Osteoblast (primary cell): ENCODE results near the gene ZFYVE16. TPM values are rescaled to one million over a fixed set of nuclear protein-coding genes. Genes with fewer than 3 reads are reported as not detected.
A peak's percentile ranks its signal among the peaks of the same experiment; 100 is the strongest.

ENCODE experiments used
- DNase-seq: peaks from one replicate; pipeline ENCODE4 v3.0.0; 2011; ENCODE audit warnings: low spot score, mixed read lengths; ENCODE audit not compliant: insufficient read length; ENCODE audit errors: missing footprints
- H2AFZ ChIP-seq: 2 replicates; pipeline ENCODE4 v1.6.0; 2011; ENCODE audit warnings: mild to moderate bottlenecking, low read length
- H3K27ac ChIP-seq: 2 replicates; pipeline ENCODE4 v1.5.1; 2011; ENCODE audit warnings: mild to moderate bottlenecking, low read depth, low read length, moderate library complexity
- H3K27me3 ChIP-seq: 2 replicates; pipeline ENCODE4 v1.6.0; 2012; ENCODE audit warnings: mild to moderate bottlenecking, control low read depth, inconsistent platforms, low read length, moderate library complexity; ENCODE audit not compliant: insufficient read depth
- H3K36me3 ChIP-seq: 2 replicates; pipeline ENCODE4 v1.5.1; 2011; ENCODE audit warnings: mild to moderate bottlenecking, low read length, control low read depth, moderate library complexity; ENCODE audit not compliant: insufficient read depth
- H3K4me1 ChIP-seq: 2 replicates; pipeline ENCODE4 v1.5.1; 2011; ENCODE audit warnings: mild to moderate bottlenecking, low read length, control low read depth, moderate library complexity; ENCODE audit not compliant: insufficient read depth
- H3K4me2 ChIP-seq: 2 replicates; pipeline ENCODE4 v1.6.0; 2011; ENCODE audit warnings: mild to moderate bottlenecking, low read length; ENCODE audit not compliant: insufficient read depth
- H3K4me3 ChIP-seq: fragments of 200-600 bp; sonication (generic); 3 replicates; pipeline ENCODE4 v1.5.1; 2012; ENCODE audit warnings: mild to moderate bottlenecking, low read length, inconsistent platforms; ENCODE audit not compliant: insufficient read depth
- H3K79me2 ChIP-seq: 2 replicates; pipeline ENCODE4 v1.6.0; 2012; ENCODE audit warnings: mild to moderate bottlenecking, low read length, control low read depth, inconsistent platforms; ENCODE audit not compliant: insufficient read depth
- H3K9me3 ChIP-seq: 2 replicates; pipeline ENCODE4 v1.5.1; 2011; ENCODE audit warnings: low read depth, low read length, control low read depth
- H4K20me1 ChIP-seq: 2 replicates; pipeline ENCODE4 v1.6.0; 2012; ENCODE audit warnings: mild to moderate bottlenecking, low read length, control low read depth; ENCODE audit not compliant: insufficient read depth
- total RNA-seq: library from RNA; depleted of rRNA; stranded (reverse); fragments of >200 nt; gene quantifications from 2 replicates; pipeline ENCODE4 v1.2.3, GENCODE V29; 2012
- TF ChIP-seq, protein P1 (sequence below): IDR thresholded peaks from 2 replicates; pipeline ENCODE4 v1.5.1; 2011; ENCODE audit warnings: mild to moderate bottlenecking, low read depth, low read length, moderate library complexity; ENCODE audit errors: extremely low read depth

The ZFYVE16 gene
- total RNA-seq, 1 donor = 32.6 TPM

GRCh38 chr5:80482578-80482977 lies 74.7 kb downstream of the ZFYVE16 start:
- no peak overlapping the region for H3K4me2 ChIP-seq
- peaks cover 20% of the 10 kb centered on the region for H3K36me3 ChIP-seq
- TF ChIP-seq, protein P1, sequence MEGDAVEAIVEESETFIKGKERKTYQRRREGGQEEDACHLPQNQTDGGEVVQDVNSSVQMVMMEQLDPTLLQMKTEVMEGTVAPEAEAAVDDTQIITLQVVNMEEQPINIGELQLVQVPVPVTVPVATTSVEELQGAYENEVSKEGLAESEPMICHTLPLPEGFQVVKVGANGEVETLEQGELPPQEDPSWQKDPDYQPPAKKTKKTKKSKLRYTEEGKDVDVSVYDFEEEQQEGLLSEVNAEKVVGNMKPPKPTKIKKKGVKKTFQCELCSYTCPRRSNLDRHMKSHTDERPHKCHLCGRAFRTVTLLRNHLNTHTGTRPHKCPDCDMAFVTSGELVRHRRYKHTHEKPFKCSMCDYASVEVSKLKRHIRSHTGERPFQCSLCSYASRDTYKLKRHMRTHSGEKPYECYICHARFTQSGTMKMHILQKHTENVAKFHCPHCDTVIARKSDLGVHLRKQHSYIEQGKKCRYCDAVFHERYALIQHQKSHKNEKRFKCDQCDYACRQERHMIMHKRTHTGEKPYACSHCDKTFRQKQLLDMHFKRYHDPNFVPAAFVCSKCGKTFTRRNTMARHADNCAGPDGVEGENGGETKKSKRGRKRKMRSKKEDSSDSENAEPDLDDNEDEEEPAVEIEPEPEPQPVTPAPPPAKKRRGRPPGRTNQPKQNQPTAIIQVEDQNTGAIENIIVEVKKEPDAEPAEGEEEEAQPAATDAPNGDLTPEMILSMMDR = no peak
- H3K4me1 ChIP-seq = peaks cover 8% of the 10 kb centered on the region
- H3K4me3 ChIP-seq = no peak overlapping the region
- no peaks in the 10 kb centered on the region for H4K20me1 ChIP-seq
- H3K27me3 ChIP-seq = no peaks in the 10 kb centered on the region
- no peak for DNase-seq
- H3K9me3 ChIP-seq = no peaks in the 10 kb centered on the region
- no peak overlapping the region for H2AFZ ChIP-seq
- H3K79me2 ChIP-seq = no peaks in the 10 kb centered on the region
- no peak overlapping the region for H3K27ac ChIP-seq

- Histone ChIP-seq H3K79me2 (no peaks in the 10 kb centered on the region), H4K20me1 (no peaks in the 10 kb centered on the region), H3K4me1 (peaks cover 10% of the 10 kb centered on the region), H3K36me3 (peaks cover 20% of the 10 kb centered on the region), H3K4me3 (no peak overlapping the region), H2AFZ (no peak overlapping the region), H3K9me3 (no peaks in the 10 kb centered on the region), H3K4me2 (no peak overlapping the region), H3K27me3 (no peaks in the 10 kb centered on the region), H3K27ac (no peak overlapping the region)
- TF ChIP-seq, protein P1 = no peak
- DNase-seq = no peak
Measured at GRCh38 chr5:80483636-80484232, 75.9 kb downstream of the ZFYVE16 start.

DNA sequence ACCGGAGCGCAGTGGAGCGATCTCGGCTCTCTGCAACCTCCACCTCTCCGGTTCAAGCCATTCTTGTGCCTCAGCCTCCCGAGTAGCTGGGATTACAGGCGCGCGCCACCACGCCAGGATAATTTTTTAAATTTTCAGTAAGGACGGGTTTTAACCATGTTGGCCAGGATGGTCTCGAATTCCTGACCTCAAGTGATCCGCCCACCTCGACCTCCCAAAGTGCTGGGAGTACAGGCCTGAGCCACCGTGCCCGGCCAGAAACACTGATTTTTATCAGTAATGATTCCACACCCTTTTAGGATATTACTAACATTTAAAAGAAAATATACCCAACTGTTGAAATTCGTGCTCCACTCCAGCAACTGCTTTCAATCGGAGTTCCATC lies 79.6 kb downstream of the ZFYVE16 start:
- Histone ChIP-seq H3K4me3 (peak overlapping the region; percentile 94), H4K20me1 (no peaks in the 10 kb centered on the region), H3K4me2 (peak overlapping the region; percentile 92), H3K4me1 (peaks cover 10% of the 10 kb centered on the region), H3K27me3 (no peaks in the 10 kb centered on the region), H3K27ac (peak overlapping the region; percentile 66), H3K79me2 (peaks cover 4% of the 10 kb centered on the region), H3K36me3 (peaks cover 16% of the 10 kb centered on the region), H3K9me3 (no peaks in the 10 kb centered on the region), H2AFZ (peak overlapping the region; percentile 97)
- no peak for DNase-seq
- TF ChIP-seq, protein P1 = no peak

- peak within 1 kb of the TSS; percentile 92 for H3K4me2 ChIP-seq
- peak within 1 kb of the TSS; percentile 66 for H3K27ac ChIP-seq
- peak within 1 kb of the TSS; percentile 97 for H2AFZ ChIP-seq
- H4K20me1 ChIP-seq = no peaks in the 10 kb centered on the region
- TF ChIP-seq, protein P1 = peak; percentile 22
- DNase-seq = peak; percentile 97
- peaks cover 10% of the 10 kb centered on the region for H3K4me1 ChIP-seq
- peaks cover 16% of the 10 kb centered on the region for H3K36me3 ChIP-seq
- no peaks in the 10 kb centered on the region for H3K27me3 ChIP-seq
- peaks cover 4% of the 10 kb centered on the region for H3K79me2 ChIP-seq
- no peaks in the 10 kb centered on the region for H3K9me3 ChIP-seq
- H3K4me3 ChIP-seq = peak within 1 kb of the TSS; percentile 94
Measured at GRCh38 chr5:80487829-80488721, 80.2 kb downstream of the ZFYVE16 start, which contains the start of gene FAM151B. Gene FAM151B, plus strand, starts transcription at chr5:80488100. Its CDS starts 24 bp downstream, at chr5:80488124.
